GM12874 (cell line): ENCODE data around the gene USP35.

ENCODE experiments used
- TF ChIP-seq, protein P1 (sequence below): IDR thresholded peaks from 2 replicates; pipeline ENCODE4 v1.5.1; 2011; ENCODE audit warnings: low read depth, mild to moderate bottlenecking, control low read depth, low read length, moderate library complexity; ENCODE audit not compliant: insufficient read depth

Gene USP35

DNA sequence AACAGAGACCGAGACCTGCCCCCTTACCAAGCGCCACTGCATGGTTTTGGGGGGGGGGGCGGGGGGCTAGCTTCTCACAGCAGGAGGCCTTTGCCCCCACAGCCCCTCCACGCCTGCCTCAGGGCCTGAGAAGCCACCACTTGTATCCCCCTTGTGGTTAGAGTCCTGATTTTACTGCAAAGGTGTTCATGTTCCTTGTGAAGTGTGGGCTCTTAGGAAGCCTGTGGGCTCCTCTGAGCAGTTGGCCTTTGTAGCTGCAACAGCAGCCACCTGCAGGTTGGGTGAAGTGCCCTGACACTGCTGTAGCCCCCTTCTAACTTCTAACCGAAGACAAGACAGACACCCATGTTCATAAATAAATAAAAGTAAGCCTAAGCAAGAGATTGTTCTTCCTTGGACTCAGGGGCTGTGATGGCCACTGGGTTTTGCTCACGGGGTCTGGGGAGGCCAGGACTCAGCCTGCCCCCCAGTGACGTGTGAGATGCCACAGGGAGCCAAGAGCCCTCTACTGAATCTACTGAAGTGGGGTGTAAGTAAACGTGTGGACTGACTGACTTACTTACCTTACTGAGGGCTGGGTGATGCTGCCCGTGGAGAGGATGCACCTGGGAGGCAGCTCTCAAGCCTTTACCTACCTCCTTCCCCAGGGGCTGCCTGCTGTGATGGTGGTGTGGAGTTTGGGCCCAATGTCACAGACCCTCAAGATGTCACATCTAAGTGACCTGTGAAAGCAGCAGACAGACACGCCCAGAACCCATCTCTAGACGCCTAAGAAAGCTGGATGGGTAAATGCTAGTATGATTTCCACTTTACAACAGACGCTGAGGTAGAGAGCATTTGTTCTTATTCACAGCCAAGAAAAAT, 25.8 kb downstream of the USP35 start:
- TF ChIP-seq, protein P1, sequence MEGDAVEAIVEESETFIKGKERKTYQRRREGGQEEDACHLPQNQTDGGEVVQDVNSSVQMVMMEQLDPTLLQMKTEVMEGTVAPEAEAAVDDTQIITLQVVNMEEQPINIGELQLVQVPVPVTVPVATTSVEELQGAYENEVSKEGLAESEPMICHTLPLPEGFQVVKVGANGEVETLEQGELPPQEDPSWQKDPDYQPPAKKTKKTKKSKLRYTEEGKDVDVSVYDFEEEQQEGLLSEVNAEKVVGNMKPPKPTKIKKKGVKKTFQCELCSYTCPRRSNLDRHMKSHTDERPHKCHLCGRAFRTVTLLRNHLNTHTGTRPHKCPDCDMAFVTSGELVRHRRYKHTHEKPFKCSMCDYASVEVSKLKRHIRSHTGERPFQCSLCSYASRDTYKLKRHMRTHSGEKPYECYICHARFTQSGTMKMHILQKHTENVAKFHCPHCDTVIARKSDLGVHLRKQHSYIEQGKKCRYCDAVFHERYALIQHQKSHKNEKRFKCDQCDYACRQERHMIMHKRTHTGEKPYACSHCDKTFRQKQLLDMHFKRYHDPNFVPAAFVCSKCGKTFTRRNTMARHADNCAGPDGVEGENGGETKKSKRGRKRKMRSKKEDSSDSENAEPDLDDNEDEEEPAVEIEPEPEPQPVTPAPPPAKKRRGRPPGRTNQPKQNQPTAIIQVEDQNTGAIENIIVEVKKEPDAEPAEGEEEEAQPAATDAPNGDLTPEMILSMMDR, result no peak

DNA sequence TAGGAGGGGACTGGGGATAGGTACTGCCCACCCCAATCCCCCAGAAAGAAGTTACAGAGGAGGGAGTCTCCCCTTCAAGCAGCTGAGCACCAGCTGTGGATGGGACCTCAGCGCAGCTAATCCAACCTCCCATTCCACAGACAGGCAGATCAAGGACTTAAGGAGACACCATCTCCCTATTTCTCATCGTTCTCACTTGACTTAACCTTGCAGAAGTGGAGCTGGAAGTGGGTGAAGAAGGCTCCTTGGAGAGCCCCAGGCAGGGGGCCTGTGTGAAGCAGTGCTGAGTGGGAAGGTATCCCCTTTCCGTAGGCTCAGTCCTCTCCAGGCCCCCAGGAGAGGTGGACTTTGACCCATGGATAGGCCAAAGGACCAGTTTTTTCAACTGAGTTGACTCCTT, 27.3 kb downstream of the USP35 start:
- TF ChIP-seq, protein P1, result no peak

DNA sequence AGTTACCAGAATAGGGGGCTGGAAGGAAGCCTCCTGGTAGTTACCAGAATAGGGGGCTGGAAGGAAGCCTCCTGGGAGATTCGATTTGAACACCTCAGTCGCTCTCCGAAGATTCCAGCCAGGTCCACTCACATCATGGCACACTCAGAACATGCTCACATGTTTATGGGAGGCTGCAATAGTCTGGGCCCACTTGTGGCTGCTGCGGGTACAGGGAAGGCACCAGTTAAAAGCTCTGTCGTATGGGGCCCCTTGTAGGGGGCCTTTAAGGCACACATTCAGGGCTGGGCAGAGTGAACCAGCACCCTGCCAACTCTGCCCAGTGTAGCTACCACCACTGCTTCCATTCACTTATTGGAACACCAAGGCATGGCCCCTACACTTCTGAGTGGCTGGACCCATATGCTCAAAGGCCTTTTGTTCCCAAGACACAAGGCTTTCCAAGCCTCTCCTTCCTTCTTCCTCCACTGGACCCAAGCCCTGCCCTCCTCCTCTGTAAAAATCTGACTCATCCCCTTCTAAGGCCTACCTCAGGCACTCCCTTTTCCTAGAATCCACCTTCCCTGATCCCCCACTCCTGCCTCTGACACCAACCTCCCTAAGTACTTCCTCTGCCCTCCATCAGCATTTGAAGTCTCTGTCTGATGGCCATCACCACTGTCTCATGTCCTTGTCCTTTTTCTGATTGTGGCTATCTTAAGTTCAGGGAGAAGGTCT, 28.0 kb downstream of the USP35 start:
- TF ChIP-seq, protein P1, result no peak

DNA sequence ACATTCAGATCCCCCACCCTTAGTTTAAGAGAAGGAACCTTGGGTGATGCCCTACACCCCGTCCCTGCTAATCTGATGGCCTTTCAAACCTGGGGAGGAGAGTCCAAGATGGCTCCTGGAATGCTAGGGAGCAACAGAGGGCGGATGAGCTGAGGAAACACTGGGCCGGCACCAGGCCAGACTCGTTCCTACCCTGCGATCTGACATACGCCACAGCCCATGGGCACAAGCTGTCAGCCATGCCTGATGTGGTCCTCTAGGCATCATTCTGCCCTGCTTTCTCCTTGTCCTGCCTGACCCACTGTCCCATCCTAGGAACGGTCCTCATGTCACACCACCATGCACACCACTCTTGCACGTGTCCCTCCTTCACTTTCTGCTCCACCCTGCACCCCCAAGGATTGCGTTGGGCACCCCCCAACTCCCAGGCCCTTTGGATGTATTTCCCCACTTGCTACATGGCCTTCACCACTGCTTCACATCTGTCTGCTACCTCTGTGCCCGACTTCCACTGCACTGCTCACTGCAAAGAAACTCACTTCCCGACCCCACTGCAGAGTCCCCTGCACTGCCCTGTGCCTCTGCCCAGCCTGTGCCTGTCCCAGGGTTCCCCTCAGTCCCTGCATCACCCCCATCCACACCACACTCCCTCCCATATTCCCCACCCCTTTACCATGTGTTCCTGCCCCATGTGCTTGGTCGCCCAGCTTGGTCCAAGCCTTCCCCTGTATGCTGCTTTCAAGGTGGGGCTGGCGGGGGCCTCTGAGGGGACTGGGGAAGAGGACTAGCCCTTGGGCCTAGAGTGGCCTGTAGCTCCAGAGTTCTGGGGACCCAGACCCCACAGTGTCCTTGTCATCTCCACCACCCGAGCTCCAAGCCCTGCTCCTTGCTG, 29.2 kb downstream of the USP35 start:
- TF ChIP-seq, protein P1, result no peak

DNA sequence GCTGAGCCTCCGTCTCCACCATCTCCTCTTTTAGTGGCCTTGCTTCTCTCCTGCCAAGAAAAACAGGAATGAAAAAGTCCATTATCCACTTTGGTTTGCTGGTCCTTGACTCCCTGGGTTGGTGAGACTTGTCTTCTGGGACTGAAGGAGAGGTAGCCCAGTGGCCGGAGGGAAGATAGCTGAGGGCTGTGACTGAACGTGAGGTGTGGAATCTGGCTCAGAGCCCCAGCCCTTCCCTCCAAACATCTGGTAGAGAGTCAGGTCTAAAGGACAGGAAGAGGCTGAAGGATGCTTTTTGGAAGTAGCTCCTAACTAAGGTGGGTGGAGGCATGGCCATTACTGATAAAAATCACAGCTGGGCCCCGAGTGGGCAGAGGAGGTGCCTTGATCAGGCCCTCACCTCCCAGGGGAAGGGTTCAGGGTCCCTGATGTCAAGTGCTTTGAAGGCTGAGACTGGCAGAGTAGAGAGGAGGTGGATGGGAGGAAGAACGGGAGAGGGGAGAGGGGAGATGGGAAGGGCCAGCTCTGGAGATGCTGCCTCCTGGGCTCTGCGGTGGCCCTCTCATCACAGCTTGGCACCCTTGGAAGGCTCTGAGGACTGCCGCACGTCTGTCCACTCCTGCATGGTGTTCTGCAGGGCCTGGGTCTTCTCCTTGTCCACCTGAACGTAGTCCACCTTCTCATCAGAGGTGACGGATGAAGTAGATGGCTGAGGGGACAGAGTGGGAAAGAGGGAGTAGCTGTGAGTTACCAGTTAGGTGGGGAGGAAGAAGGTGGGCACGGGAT, 30.2 kb downstream of the USP35 start:
- TF ChIP-seq, protein P1, result no peak

DNA sequence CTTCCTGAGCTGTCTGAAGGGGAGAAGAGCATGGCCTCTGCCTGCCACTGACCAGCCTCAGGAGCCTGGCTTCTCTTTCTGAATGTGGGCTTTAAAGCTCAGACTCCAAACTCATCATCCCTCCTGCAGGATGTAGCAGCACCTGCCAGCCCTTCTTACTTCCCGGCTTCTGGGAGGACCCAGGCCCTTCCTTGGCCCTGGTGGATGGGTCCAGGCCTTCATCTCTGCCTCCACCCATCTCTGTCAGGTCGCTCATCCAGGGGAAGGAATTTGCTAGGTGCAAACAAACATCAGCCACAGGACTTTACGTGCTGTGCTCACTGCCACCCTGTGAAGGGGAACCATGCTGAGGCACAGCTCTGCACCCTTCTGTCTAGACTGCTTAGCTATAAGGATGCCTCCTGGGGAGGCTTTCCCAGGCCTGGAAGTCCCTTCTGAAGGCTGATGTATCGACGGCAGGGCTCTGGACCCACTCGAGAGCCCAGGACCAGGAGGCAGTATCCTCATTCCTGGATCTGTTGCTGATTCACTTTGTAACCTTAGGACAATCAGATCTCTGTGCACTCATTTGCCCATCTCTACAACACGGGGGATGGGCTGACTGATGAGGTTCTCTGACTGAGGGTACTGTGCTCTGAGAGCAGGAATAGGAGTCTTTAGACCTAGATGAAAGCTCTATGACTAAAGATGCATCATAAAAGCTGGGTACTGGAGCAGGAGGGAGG, 30.9 kb downstream of the USP35 start:
- TF ChIP-seq, protein P1, result no peak
